Natural killer cell (primary cell): ENCODE results near the gene UFD1. TPM values are rescaled to one million over a fixed set of nuclear protein-coding genes. Genes with fewer than 3 reads are reported as not detected.
"Not testable (repeated sequence)": the region's sequence is repeated elsewhere in the genome, so short reads cannot be mapped to it uniquely, and the experiment has no call there.

ENCODE experiments used
- ATAC-seq, 3 donors: fragments of 150-1000 bp in 2 of 3; fragments of 200-7000 bp in 1 of 3; cut with Tn5 transposase; 1 replicate in 1 of 3; 2 replicates in 2 of 3; pipeline ENCODE4 v1.10.0; 2021; ENCODE audit warnings: mild to moderate bottlenecking in 2 of 3, moderate library complexity in 2 of 3
- DNase-seq, 2 donors: peaks; one replicate each; pipeline versions ENCODE4 v3.0.0 to v3.0.0-alpha.2; 2013 to 2021; ENCODE audit warnings: mixed read lengths in 1 of 2
- H3K27ac ChIP-seq: one replicate; pipeline ENCODE4 v1.5.1; 2013; ENCODE audit warnings: mild to moderate bottlenecking, low read length
- H3K27me3 ChIP-seq: one replicate; pipeline ENCODE4 v1.6.1; 2013; ENCODE audit warnings: low read length; ENCODE audit not compliant: control insufficient read depth, insufficient read depth
- H3K36me3 ChIP-seq: one replicate; pipeline ENCODE4 v1.6.1; 2013; ENCODE audit warnings: low read length; ENCODE audit not compliant: control insufficient read depth, insufficient read depth
- H3K4me1 ChIP-seq: one replicate; pipeline ENCODE4 v1.6.1; 2013; ENCODE audit warnings: low read length; ENCODE audit not compliant: control insufficient read depth, insufficient read depth
- H3K4me3 ChIP-seq: one replicate; pipeline ENCODE4 v1.5.1; 2013; ENCODE audit warnings: low read length
- H3K9me3 ChIP-seq: one replicate; pipeline ENCODE4 v1.6.1; 2013; ENCODE audit warnings: low read length; ENCODE audit not compliant: control insufficient read depth, insufficient read depth
- H3K27ac Mint-ChIP-seq, 2 donors: one replicate each; pipeline ENCODE4 v1.8.0; 2022; ENCODE audit warnings: mild to moderate bottlenecking in 2 of 2, mixed read lengths in 2 of 2, moderate library complexity in 1 of 2
- H3K27me3 Mint-ChIP-seq, 2 donors: one replicate each; pipeline ENCODE4 v1.8.0; 2022; ENCODE audit warnings: low read depth in 2 of 2, mixed read lengths in 2 of 2
- H3K36me3 Mint-ChIP-seq: one replicate; pipeline ENCODE4 v1.8.0; 2022; ENCODE audit warnings: mixed read lengths
- H3K4me1 Mint-ChIP-seq, 2 donors: one replicate each; pipeline ENCODE4 v1.8.0; 2022; ENCODE audit warnings: mixed read lengths in 2 of 2
- H3K4me3 Mint-ChIP-seq: one replicate; pipeline ENCODE4 v1.8.0; 2022; ENCODE audit warnings: mild to moderate bottlenecking, moderate library complexity, mixed read lengths
- H3K9me3 Mint-ChIP-seq, 2 donors: one replicate each; pipeline ENCODE4 v1.8.0; 2022; ENCODE audit warnings: mixed read lengths in 2 of 2
- CTCF ChIP-seq: fragments of 200-600 bp; IDR thresholded peaks from one replicate; pipeline ENCODE4 v1.8.0; 2022; ENCODE audit warnings: antibody characterized with exemption
- WGBS: methylation state at CpG from one replicate; pipeline ENCODE4 v1.1.7; 2013; ENCODE audit warnings: missing lambda C conversion rate; ENCODE audit not compliant: insufficient coverage; 5-methylcytosine and 5-hydroxymethylcytosine counted together
- intact Hi-C: fragments of 100-400 bp; cut with micrococcal nuclease; formaldehyde crosslinking; loops from one replicate; pipeline ENCODE4 v1.14.2; 2022
- total RNA-seq, 4 donors: library from RNA; stranded (reverse); fragments of 120-200 nt in 1 of 4; gene quantifications; one replicate each; pipeline versions ENCODE4 v1.2.3 to v1.2.4, GENCODE V29; 2013 to 2022

The UFD1 gene
- total RNA-seq, 3 donors from 2014 or later (not counting 1 experiment from before 2014, with no cell fraction given): 73.8 to 101 (median 77.8) TPM

- peak overlapping the region; percentile 97 for H3K27ac ChIP-seq
- Mint-ChIP-seq H3K36me3 (no peaks in the 10 kb centered on the region), H3K4me3 (peak overlapping the region; percentile 96), H3K27ac (peak overlapping the region; percentile 83 to 95), H3K4me1 (peaks cover 33 to 41% of the 10 kb centered on the region in 2 donors), H3K27me3 (no peaks in the 10 kb centered on the region), H3K9me3 (no peaks in the 10 kb centered on the region)
- H3K4me1 ChIP-seq: peaks cover 30% of the 10 kb centered on the region
- no peaks in the 10 kb centered on the region for H3K27me3 ChIP-seq
- TF ChIP-seq CTCF: no peak
- WGBS: 29% methylated on average over 21 of the region's 22 CpGs
- H3K36me3 ChIP-seq: peaks cover 14% of the 10 kb centered on the region
- no peak for DNase-seq
- peak overlapping the region; percentile 71 for H3K4me3 ChIP-seq
- no peaks in the 10 kb centered on the region for H3K9me3 ChIP-seq
- intact Hi-C loops: loop anchor here (1.0 kb wide), 3 partner anchors 14 to 31 kb away; partner anchors contain the start of gene MRPL40
- ATAC-seq: peak in 1 of 3 donors; percentile 0
Measured at GRCh38 chr22:19446603-19447329, 32.2 kb downstream of the UFD1 start.

GRCh38 chr22:19445279-19445982, 33.6 kb downstream of the UFD1 start:
- ATAC-seq, intact Hi-C loops, DNase-seq, H3K4me3 ChIP-seq, H3K9me3 ChIP-seq, H3K27ac ChIP-seq, H3K36me3 Mint-ChIP-seq, H3K27me3 Mint-ChIP-seq, H3K9me3 Mint-ChIP-seq, H3K27me3 ChIP-seq: not testable (repeated sequence)
- Mint-ChIP-seq H3K4me3 (peak overlapping the region; percentile 14), H3K27ac (peak overlapping the region in 1 of 2 donors; percentile 50), H3K4me1 (peaks cover 38 to 42% of the 10 kb centered on the region in 2 donors)
- WGBS: 88% methylated on average over 7 of the region's 9 CpGs
- peaks cover 30% of the 10 kb centered on the region for H3K4me1 ChIP-seq
- H3K36me3 ChIP-seq: peaks cover 14% of the 10 kb centered on the region

GRCh38 chr22:19443544-19444211, 35.3 kb downstream of the UFD1 start:
- peaks cover 38 to 41% of the 10 kb centered on the region in 2 donors for H3K4me1 Mint-ChIP-seq
- H3K27me3 ChIP-seq: no peaks in the 10 kb centered on the region
- no peak overlapping the region for H3K27ac Mint-ChIP-seq
- no peaks in the 10 kb centered on the region for H3K36me3 Mint-ChIP-seq
- no peak for DNase-seq
- no peak for ATAC-seq
- no peaks in the 10 kb centered on the region for H3K9me3 Mint-ChIP-seq
- peaks cover 27% of the 10 kb centered on the region for H3K4me1 ChIP-seq
- H3K27me3 Mint-ChIP-seq: no peaks in the 10 kb centered on the region
- no peak overlapping the region for H3K4me3 Mint-ChIP-seq
- TF ChIP-seq CTCF: no peak
- H3K36me3 ChIP-seq: peaks cover 14% of the 10 kb centered on the region
- intact Hi-C loops: no loop called here
- 85% methylated on average over 7 of the region's 7 CpGs for WGBS
- H3K27ac ChIP-seq: no peak overlapping the region
- H3K4me3 ChIP-seq: no peak overlapping the region
- no peaks in the 10 kb centered on the region for H3K9me3 ChIP-seq

GRCh38 chr22:19442166-19442565, 36.8 kb downstream of the UFD1 start:
- DNase-seq (no peak), ATAC-seq (no peak)
- Histone ChIP-seq H3K4me3 (no peak overlapping the region), H3K36me3 (peaks cover 14% of the 10 kb centered on the region), H3K27me3 (no peaks in the 10 kb centered on the region), H3K9me3 (no peaks in the 10 kb centered on the region), H3K27ac (no peak overlapping the region), H3K4me1 (peaks cover 18% of the 10 kb centered on the region)
- intact Hi-C loops: no loop called here
- no peak overlapping the region for H3K27ac Mint-ChIP-seq
- peak overlapping the region; percentile 31 for H3K4me3 Mint-ChIP-seq
- 88% methylated on average over 2 of the region's 2 CpGs for WGBS
- H3K4me1 Mint-ChIP-seq: peaks cover 28 to 38% of the 10 kb centered on the region in 2 donors
- H3K9me3 Mint-ChIP-seq: no peaks in the 10 kb centered on the region
- no peaks in the 10 kb centered on the region for H3K27me3 Mint-ChIP-seq
- peaks cover 6% of the 10 kb centered on the region for H3K36me3 Mint-ChIP-seq
- TF ChIP-seq CTCF: no peak
